Liver (tissue), 3 donors: Measurements from ENCODE around the gene YAF2.

Experiments
- EGR1 ChIP-seq, 2 donors: IDR thresholded peaks; 2 replicates each; pipeline ENCODE4 v1.6.1; 2016 to 2018; ENCODE audit warnings: antibody characterized with exemption in 2 of 2, low read depth in 2 of 2
- FOXA1 ChIP-seq: IDR thresholded peaks from 2 replicates; pipeline ENCODE4 v1.6.1; 2016; ENCODE audit warnings: antibody characterized with exemption
- GABPA ChIP-seq, 2 donors: IDR thresholded peaks in 1 of 2; conservative IDR thresholded peaks in 1 of 2; 2 replicates each; pipeline ENCODE4 v1.6.1; 2016; ENCODE audit warnings: antibody characterized with exemption in 2 of 2, mild to moderate bottlenecking in 1 of 2, moderate library complexity in 1 of 2
- HNF4G ChIP-seq: IDR thresholded peaks from 2 replicates; pipeline ENCODE4 v1.6.1; 2016; ENCODE audit warnings: antibody characterized with exemption
- JUND ChIP-seq, 2 donors: IDR thresholded peaks; 2 replicates each; pipeline ENCODE4 v1.6.1; 2016; ENCODE audit warnings: antibody characterized with exemption in 2 of 2
- RAD21 ChIP-seq, 2 donors: IDR thresholded peaks; 2 replicates each; pipeline ENCODE4 v1.6.1; 2016; ENCODE audit warnings: antibody characterized with exemption in 2 of 2, mild to moderate bottlenecking in 2 of 2
- SP1 ChIP-seq: IDR thresholded peaks from 2 replicates; pipeline ENCODE4 v1.6.1; 2018; ENCODE audit warnings: antibody characterized with exemption, mild to moderate bottlenecking
- TAF1 ChIP-seq: conservative IDR thresholded peaks from 2 replicates; pipeline ENCODE4 v1.6.1; 2016; ENCODE audit warnings: antibody characterized with exemption, mild to moderate bottlenecking
- YY1 ChIP-seq: IDR thresholded peaks from 2 replicates; pipeline ENCODE4 v1.6.1; 2016; ENCODE audit warnings: antibody characterized with exemption, mild to moderate bottlenecking
- TF ChIP-seq, protein P1 (sequence below): fragments of 150-350 bp; IDR thresholded peaks from 2 replicates; pipeline ENCODE4 v1.5.1; 2017; ENCODE audit warnings: improper control_type of control experiment, low read depth, low read length; ENCODE audit not compliant: missing input control
- TF ChIP-seq, protein P2 (sequence below): IDR thresholded peaks from 2 replicates; pipeline ENCODE4 v1.6.1; 2016; ENCODE audit warnings: antibody characterized with exemption
- TF ChIP-seq, protein P3 (sequence below): IDR thresholded peaks from 2 replicates; pipeline ENCODE4 v1.6.1; 2016; ENCODE audit warnings: antibody characterized with exemption, mild to moderate bottlenecking
- TF ChIP-seq, protein P4 (sequence below): IDR thresholded peaks from 2 replicates; pipeline ENCODE4 v1.6.1; 2016; ENCODE audit warnings: antibody characterized with exemption
- donor health status: healthy.
- donor health status: healthy.

DNA sequence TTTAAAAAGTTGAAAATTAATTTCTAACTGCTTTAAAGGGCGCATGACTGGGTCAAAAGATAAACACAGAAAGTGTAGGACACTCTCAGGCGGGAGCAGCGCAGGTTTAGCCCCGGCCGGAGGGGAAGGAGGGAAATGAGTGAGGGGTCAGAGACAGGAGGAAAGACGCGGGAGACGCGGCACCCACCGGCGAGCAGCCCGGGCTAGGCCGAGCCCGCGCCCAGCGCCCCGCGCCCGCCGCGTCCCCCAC, 94.0 kb downstream of the YAF2 start:
- TF ChIP-seq, protein P1, sequence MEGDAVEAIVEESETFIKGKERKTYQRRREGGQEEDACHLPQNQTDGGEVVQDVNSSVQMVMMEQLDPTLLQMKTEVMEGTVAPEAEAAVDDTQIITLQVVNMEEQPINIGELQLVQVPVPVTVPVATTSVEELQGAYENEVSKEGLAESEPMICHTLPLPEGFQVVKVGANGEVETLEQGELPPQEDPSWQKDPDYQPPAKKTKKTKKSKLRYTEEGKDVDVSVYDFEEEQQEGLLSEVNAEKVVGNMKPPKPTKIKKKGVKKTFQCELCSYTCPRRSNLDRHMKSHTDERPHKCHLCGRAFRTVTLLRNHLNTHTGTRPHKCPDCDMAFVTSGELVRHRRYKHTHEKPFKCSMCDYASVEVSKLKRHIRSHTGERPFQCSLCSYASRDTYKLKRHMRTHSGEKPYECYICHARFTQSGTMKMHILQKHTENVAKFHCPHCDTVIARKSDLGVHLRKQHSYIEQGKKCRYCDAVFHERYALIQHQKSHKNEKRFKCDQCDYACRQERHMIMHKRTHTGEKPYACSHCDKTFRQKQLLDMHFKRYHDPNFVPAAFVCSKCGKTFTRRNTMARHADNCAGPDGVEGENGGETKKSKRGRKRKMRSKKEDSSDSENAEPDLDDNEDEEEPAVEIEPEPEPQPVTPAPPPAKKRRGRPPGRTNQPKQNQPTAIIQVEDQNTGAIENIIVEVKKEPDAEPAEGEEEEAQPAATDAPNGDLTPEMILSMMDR: no peak
- TF ChIP-seq YY1 (no peak), RAD21 (IDR thresholded peaks at IDR 0.05) (no peak), EGR1 (IDR thresholded peaks at IDR 0.05; ENCODE audit: low read depth in 2 of 2) (no peak), FOXA1 (no peak), SP1 (no peak), JUND (IDR thresholded peaks at IDR 0.05) (no peak), TAF1 (no peak), HNF4G (no peak), GABPA (IDR thresholded peaks at IDR 0.05 in 1 of 2, conservative IDR thresholded peaks at IDR 0.05 in 1 of 2) (no peak)
- TF ChIP-seq, protein P2, sequence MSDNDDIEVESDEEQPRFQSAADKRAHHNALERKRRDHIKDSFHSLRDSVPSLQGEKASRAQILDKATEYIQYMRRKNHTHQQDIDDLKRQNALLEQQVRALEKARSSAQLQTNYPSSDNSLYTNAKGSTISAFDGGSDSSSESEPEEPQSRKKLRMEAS: no peak
- TF ChIP-seq, protein P3, sequence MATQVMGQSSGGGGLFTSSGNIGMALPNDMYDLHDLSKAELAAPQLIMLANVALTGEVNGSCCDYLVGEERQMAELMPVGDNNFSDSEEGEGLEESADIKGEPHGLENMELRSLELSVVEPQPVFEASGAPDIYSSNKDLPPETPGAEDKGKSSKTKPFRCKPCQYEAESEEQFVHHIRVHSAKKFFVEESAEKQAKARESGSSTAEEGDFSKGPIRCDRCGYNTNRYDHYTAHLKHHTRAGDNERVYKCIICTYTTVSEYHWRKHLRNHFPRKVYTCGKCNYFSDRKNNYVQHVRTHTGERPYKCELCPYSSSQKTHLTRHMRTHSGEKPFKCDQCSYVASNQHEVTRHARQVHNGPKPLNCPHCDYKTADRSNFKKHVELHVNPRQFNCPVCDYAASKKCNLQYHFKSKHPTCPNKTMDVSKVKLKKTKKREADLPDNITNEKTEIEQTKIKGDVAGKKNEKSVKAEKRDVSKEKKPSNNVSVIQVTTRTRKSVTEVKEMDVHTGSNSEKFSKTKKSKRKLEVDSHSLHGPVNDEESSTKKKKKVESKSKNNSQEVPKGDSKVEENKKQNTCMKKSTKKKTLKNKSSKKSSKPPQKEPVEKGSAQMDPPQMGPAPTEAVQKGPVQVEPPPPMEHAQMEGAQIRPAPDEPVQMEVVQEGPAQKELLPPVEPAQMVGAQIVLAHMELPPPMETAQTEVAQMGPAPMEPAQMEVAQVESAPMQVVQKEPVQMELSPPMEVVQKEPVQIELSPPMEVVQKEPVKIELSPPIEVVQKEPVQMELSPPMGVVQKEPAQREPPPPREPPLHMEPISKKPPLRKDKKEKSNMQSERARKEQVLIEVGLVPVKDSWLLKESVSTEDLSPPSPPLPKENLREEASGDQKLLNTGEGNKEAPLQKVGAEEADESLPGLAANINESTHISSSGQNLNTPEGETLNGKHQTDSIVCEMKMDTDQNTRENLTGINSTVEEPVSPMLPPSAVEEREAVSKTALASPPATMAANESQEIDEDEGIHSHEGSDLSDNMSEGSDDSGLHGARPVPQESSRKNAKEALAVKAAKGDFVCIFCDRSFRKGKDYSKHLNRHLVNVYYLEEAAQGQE: no peak
- TF ChIP-seq, protein P4, sequence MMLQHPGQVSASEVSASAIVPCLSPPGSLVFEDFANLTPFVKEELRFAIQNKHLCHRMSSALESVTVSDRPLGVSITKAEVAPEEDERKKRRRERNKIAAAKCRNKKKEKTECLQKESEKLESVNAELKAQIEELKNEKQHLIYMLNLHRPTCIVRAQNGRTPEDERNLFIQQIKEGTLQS: no peak
